Loucy (cell line): Measurements from ENCODE around the gene CASK.

Experiments
- CTCF ChIP-seq: fragments of 200-600 bp; sonication (generic); conservative IDR thresholded peaks from 2 replicates; pipeline ENCODE4 v1.5.1; 2014; ENCODE audit warnings: mild to moderate bottlenecking, antibody characterized with exemption, low read length
- EZH2phosphoT487 ChIP-seq: fragments of 200-600 bp; IDR thresholded peaks from 2 replicates; pipeline ENCODE4 v1.6.1; 2018; ENCODE audit warnings: antibody characterized with exemption, mild to moderate bottlenecking, moderate library complexity, borderline replicate concordance

- TF ChIP-seq CTCF = no peak
- TF ChIP-seq EZH2phosphoT487 = no peak
Observed at GRCh38 chrX:41692162-41692749, 231.1 kb downstream of the CASK start.
